IMR-90 (cell line): ENCODE measurements around the gene TUBB6. TPM values are rescaled to one million over a fixed set of nuclear protein-coding genes. Genes with fewer than 3 reads are reported as not detected.

Source experiments
- ATAC-seq: fragments of 200-7000 bp; cut with Tn5 transposase; 2 replicates; pipeline ENCODE4 v1.9.1; 2020; ENCODE audit warnings: low read depth, mild to moderate bottlenecking, moderate library complexity
- BruUV-seq: library from RNA; stranded (reverse); fragments of 400-500 nt; replicated peaks from 2 replicates; lab custom pipeline; 2021; lab: Mats Ljungman, UMichigan
- CTCF ChIA-PET: fragments of 300-600 bp; formaldehyde crosslinking; extraction: SDS; loops from one replicate; lab custom pipeline; 2021; ENCODE audit warnings: antibody characterized with exemption; lab: Yijun Ruan, JAX
- POLR2A ChIA-PET: fragments of 300-600 bp; sonication (Branson Sonifier 250); formaldehyde crosslinking; loops from one replicate; lab custom pipeline; 2022; ENCODE audit warnings: antibody characterized with exemption; ENCODE audit not compliant: unreplicated experiment; lab: Charles Lee
- DNase-seq: peaks from one replicate; pipeline ENCODE4 v3.0.0; 2013
- H2AFZ ChIP-seq: replicated peaks from 2 replicates; pipeline ENCODE3; 2013; ENCODE audit warnings: low read length, mild to moderate bottlenecking; ENCODE audit not compliant: poor library complexity
- H2AK5ac ChIP-seq: 2 replicates; pipeline ENCODE4 v1.6.1; 2013; ENCODE audit warnings: low read depth, low read length, inconsistent platforms
- H2AK9ac ChIP-seq: replicated peaks from 2 replicates; pipeline ENCODE3; 2013; ENCODE audit warnings: mild to moderate bottlenecking, low read depth, low read length, moderate library complexity; ENCODE audit not compliant: poor library complexity
- H2BK120ac ChIP-seq: 2 replicates; pipeline ENCODE4 v1.6.1; 2013; ENCODE audit warnings: low read depth, low read length, inconsistent platforms
- H2BK15ac ChIP-seq: 3 replicates; pipeline ENCODE4 v1.6.1; 2013; ENCODE audit warnings: low read depth, low read length, inconsistent platforms
- H2BK20ac ChIP-seq: 2 replicates; pipeline ENCODE4 v1.6.1; 2013; ENCODE audit warnings: low read depth, mild to moderate bottlenecking, inconsistent platforms, low read length, moderate library complexity
- H2BK5ac ChIP-seq: 2 replicates; pipeline ENCODE4 v1.6.1; 2013; ENCODE audit warnings: mild to moderate bottlenecking, low read depth, low read length, inconsistent platforms; ENCODE audit not compliant: poor library complexity, severe bottlenecking
- H3K14ac ChIP-seq: replicated peaks from 2 replicates; pipeline ENCODE4 v1.6.1; 2013; ENCODE audit warnings: low read depth, low read length, inconsistent platforms
- H3K18ac ChIP-seq: 2 replicates; pipeline ENCODE4 v1.6.1; 2013; ENCODE audit warnings: low read depth, low read length, control low read depth
- H3K23ac ChIP-seq: 2 replicates; pipeline ENCODE4 v1.6.1; 2013; ENCODE audit warnings: low read depth, low read length, inconsistent platforms
- H3K27ac ChIP-seq: 2 replicates; pipeline ENCODE4 v1.5.1; 2013; ENCODE audit warnings: mild to moderate bottlenecking, control low read depth, low read length; ENCODE audit not compliant: insufficient read depth
- H3K27me3 ChIP-seq: 2 replicates; pipeline ENCODE4 v1.6.1; 2013; ENCODE audit warnings: low read length; ENCODE audit not compliant: control insufficient read depth, insufficient read depth
- H3K36me3 ChIP-seq: 2 replicates; pipeline ENCODE4 v1.6.1; 2013; ENCODE audit warnings: low read length, mixed read lengths; ENCODE audit not compliant: control insufficient read depth, insufficient read depth
- H3K4ac ChIP-seq: 2 replicates; pipeline ENCODE4 v1.6.1; 2013; ENCODE audit warnings: low read depth, low read length, inconsistent platforms
- H3K4me1 ChIP-seq: 2 replicates; pipeline ENCODE4 v1.6.1; 2013; ENCODE audit warnings: low read length, mixed read lengths; ENCODE audit not compliant: control insufficient read depth, insufficient read depth
- H3K4me2 ChIP-seq: 2 replicates; pipeline ENCODE4 v1.6.1; 2013; ENCODE audit warnings: low read depth, mild to moderate bottlenecking, control low read depth, low read length, moderate library complexity
- H3K4me3 ChIP-seq: 2 replicates; pipeline ENCODE4 v1.5.1; 2013; ENCODE audit warnings: low read depth, mild to moderate bottlenecking, control low read depth, low read length, moderate library complexity; ENCODE audit not compliant: insufficient read depth
- H3K56ac ChIP-seq: 2 replicates; pipeline ENCODE4 v1.6.1; 2013; ENCODE audit warnings: low read length, inconsistent platforms; ENCODE audit not compliant: insufficient read depth; ENCODE audit errors: extremely low read depth
- H3K79me1 ChIP-seq, 2 experiments: 2 replicates each; pipeline ENCODE4 v1.6.1; 2013; ENCODE audit warnings: low read length in 2 of 2, inconsistent platforms in 1 of 2, low read depth in 1 of 2
- H3K9ac ChIP-seq: 2 replicates; pipeline ENCODE4 v1.6.1; 2013; ENCODE audit warnings: low read depth, low read length, control low read depth
- H3K9me1 ChIP-seq: 2 replicates; pipeline ENCODE4 v1.6.1; 2013; ENCODE audit warnings: low read length, inconsistent platforms; ENCODE audit not compliant: insufficient read depth
- H3K9me3 ChIP-seq: 2 replicates; pipeline ENCODE4 v1.6.1; 2013; ENCODE audit warnings: low read length; ENCODE audit not compliant: control insufficient read depth, insufficient read depth
- H4K20me1 ChIP-seq: 2 replicates; pipeline ENCODE4 v1.6.1; 2013; ENCODE audit warnings: low read length, inconsistent platforms; ENCODE audit not compliant: insufficient read depth
- H4K5ac ChIP-seq: 2 replicates; pipeline ENCODE4 v1.6.1; 2013; ENCODE audit warnings: mild to moderate bottlenecking, low read depth, low read length, control low read depth
- H4K8ac ChIP-seq, 2 experiments: 2 replicates each; pipeline ENCODE4 v1.6.1; 2013; ENCODE audit warnings: low read depth in 2 of 2, low read length in 2 of 2, control low read depth in 1 of 2, inconsistent platforms in 1 of 2
- H4K91ac ChIP-seq: 2 replicates; pipeline ENCODE4 v1.6.1; 2013; ENCODE audit warnings: low read depth, low read length, inconsistent platforms; ENCODE audit not compliant: insufficient read depth
- BHLHE40 ChIP-seq: fragments of 150-350 bp; IDR thresholded peaks from 2 replicates; pipeline ENCODE4 v1.6.1; 2016; ENCODE audit warnings: mild to moderate bottlenecking, low read depth, low read length
- MAFK ChIP-seq: IDR thresholded peaks from 2 replicates; pipeline ENCODE4 v1.6.1; 2012; ENCODE audit warnings: low read depth, low read length, improper control_type of control experiment
- MAZ ChIP-seq: IDR thresholded peaks from 2 replicates; pipeline ENCODE4 v1.6.1; 2012; ENCODE audit warnings: low read depth, mild to moderate bottlenecking, low read length, improper control_type of control experiment, moderate library complexity, borderline replicate concordance
- POLR2A ChIP-seq: IDR thresholded peaks from 2 replicates; pipeline ENCODE4 v1.6.1; 2012; ENCODE audit warnings: mild to moderate bottlenecking, low read depth, low read length
- RCOR1 ChIP-seq: IDR thresholded peaks from 2 replicates; pipeline ENCODE4 v1.6.1; 2012; ENCODE audit warnings: mild to moderate bottlenecking, low read length, improper control_type of control experiment; ENCODE audit not compliant: insufficient replicate concordance
- RFX5 ChIP-seq: IDR thresholded peaks from 2 replicates; pipeline ENCODE4 v1.8.0; 2012; ENCODE audit warnings: low read depth, mild to moderate bottlenecking, low read length, moderate library complexity
- WGBS, 2 experiments: methylation state at CpG; one replicate each; pipeline versions ENCODE4 v1.1.5 to v1.1.7; 2013; ENCODE audit warnings: missing lambda C conversion rate in 2 of 2; ENCODE audit not compliant: insufficient read length in 1 of 2; ENCODE audit errors: extremely low coverage in 2 of 2; 5-methylcytosine and 5-hydroxymethylcytosine counted together
- dilution Hi-C: fragments of 300-500 bp; cut with HindIII; formaldehyde crosslinking; loops from one replicate; pipeline ENCODE4 v1.14.3; 2018; ENCODE audit warnings: low sequenced_read_pairs; ENCODE audit not compliant: unreplicated experiment
- in situ Hi-C: fragments of 300-500 bp; cut with MboI; formaldehyde crosslinking; loops from 3 replicates; pipeline ENCODE4 v1.14.3; 2019; ENCODE audit warnings: low sequenced_read_pairs, inconsistent platforms, mixed read lengths
- intact Hi-C: fragments of 100-400 bp; cut with micrococcal nuclease; formaldehyde crosslinking; loops from 2 replicates; pipeline ENCODE4 v1.10.0; 2022
- polyA plus RNA-seq, 3 experiments: library from polyadenylated mRNA; depleted of rRNA; stranded (reverse); fragments of >200 nt; gene quantifications; 2 replicates each; pipeline ENCODE4 v1.2.3, GENCODE V29; 2012; ENCODE audit warnings: low replicate concordance in 1 of 3
- total RNA-seq: library from RNA; depleted of rRNA; stranded (reverse); fragments of >200 nt; gene quantifications from 2 replicates; pipeline ENCODE4 v1.2.3, GENCODE V29; 2012

Gene TUBB6
- total and polyA plus RNA-seq, 2 of the 4 experiments (the other 2 are of a cell fraction), result 927 to 1,040 TPM

DNA sequence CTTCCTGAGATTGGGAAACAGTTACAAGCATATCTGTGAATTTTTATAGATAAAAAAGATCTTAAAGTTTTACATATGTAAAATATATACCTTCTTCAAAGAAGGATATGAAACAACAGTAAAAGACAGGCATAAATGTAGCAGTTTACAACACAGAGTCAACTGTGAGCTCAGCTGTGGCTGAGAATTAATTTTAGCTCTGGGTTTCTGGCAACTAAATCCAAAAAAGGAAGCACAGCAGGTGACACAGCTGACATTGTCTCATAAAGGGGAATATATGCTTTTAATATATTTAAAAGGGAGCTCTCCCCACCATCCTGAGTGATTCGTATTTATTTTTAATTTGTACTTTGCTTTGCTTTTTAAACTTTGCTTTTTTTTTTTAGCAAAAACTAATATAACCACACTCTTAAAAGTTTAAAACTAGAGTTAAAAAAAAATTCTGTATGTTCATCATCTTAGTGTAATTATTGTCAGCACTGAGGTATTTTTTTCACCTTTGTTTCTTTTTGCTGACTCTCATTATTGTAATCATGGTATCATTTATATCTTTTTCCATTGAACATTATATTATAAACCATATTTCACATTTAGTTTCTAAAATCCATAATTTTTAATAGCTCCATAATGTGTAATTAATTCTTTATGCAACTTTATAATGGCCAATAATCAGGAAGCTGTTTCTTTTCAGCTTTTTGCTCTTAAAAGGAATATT is 6.7 kb downstream of the TUBB6 start:
- TF ChIP-seq BHLHE40 (no peak), RCOR1 (no peak), POLR2A (no peak), MAFK (peak; percentile 43), RFX5 (no peak), MAZ (no peak)
- H4K20me1 ChIP-seq, result peaks cover 85% of the 10 kb centered on the region
- no peak overlapping the region for H2BK15ac ChIP-seq
- H4K8ac ChIP-seq, result no peak overlapping the region
- H3K79me1 ChIP-seq, result peaks cover 31 to 55% of the 10 kb centered on the region in 2 experiments
- BruUV-seq, result no TSS peak
- H3K23ac ChIP-seq, result peak overlapping the region; percentile 67; the same call in 1 of the 2 replicates
- H4K5ac ChIP-seq, result no peak overlapping the region
- peaks cover 21% of the 10 kb centered on the region for H3K4me1 ChIP-seq
- CTCF ChIA-PET, result interaction anchor here (1.6 to 2.0 kb wide), 2 partner anchors 31 to 43 kb away, joined by 3 to 7 read pairs; no protein-coding TSS in a partner anchor
- POLR2A ChIA-PET, result interaction anchor here (2.7 kb wide), 1 partner anchor 36 kb away, joined by 8 read pairs; no protein-coding TSS in a partner anchor
- no CpG with 5 or more reads among the region's 1 CpG for WGBS, 2 experiments
- intact Hi-C loops (no loop called here), dilution Hi-C loops (no loop called here), in situ Hi-C loops (no loop called here)
- H3K9me1 ChIP-seq, result peaks cover 8% of the 10 kb centered on the region; the same call in 1 of the 2 replicates
- H3K4ac ChIP-seq, result no peak overlapping the region
- H3K9ac ChIP-seq, result peak overlapping the region; percentile 40; the same call in 1 of the 2 replicates
- no peak overlapping the region for H2BK20ac ChIP-seq
- H4K91ac ChIP-seq, result no peak overlapping the region
- DNase-seq (no peak), ATAC-seq (no peak)
- H2BK5ac ChIP-seq, result no peak overlapping the region
- H3K36me3 ChIP-seq, result peaks cover 63% of the 10 kb centered on the region
- H3K4me3 ChIP-seq, result no peak overlapping the region
- no peak overlapping the region for H3K27ac ChIP-seq
- H3K4me2 ChIP-seq, result no peak overlapping the region
- 0 out of 2 replicates have a peak overlapping the region, but pooled peaks have one; percentile 14 for H3K14ac ChIP-seq
- H2AK5ac ChIP-seq, result no peak overlapping the region
- no peak overlapping the region for H3K18ac ChIP-seq
- no peak overlapping the region for H2AFZ ChIP-seq
- peaks cover 2% of the 10 kb centered on the region for H3K9me3 ChIP-seq
- no peak overlapping the region for H2AK9ac ChIP-seq
- no peak overlapping the region for H2BK120ac ChIP-seq
- H3K56ac ChIP-seq, result no peak overlapping the region
- no peaks in the 10 kb centered on the region for H3K27me3 ChIP-seq
